ENCODE measurements around the gene MT3.

DNA sequence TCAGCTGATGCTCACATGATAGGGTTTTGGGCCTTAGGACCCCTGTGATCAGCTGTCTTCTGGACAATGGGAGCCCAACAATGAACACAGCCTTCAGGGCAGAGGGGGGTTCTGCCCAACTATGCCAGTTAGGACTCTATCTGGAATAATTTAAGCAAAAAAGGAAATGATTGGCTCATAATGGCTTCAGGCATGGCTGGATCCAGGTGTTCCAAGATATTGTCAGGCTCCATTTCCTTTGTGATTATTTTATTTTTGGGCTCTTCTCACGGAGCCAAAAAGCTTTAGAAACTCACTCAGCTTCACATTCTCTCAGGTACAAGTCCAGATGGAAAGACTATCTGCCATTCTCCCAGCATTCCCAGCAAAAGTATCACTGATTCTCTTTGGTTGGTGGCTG, 16.1 kb downstream of the MT3 start:
- TF ChIP-seq SP2 (IDR thresholded peaks at IDR 0.05; ENCODE audit: low read length) (no peak), EZH2 (IDR thresholded peaks at IDR 0.05; ENCODE audit: low read depth, low read length, severe bottlenecking) (no peak), POLR2A (IDR thresholded peaks at IDR 0.05; ENCODE audit: control extremely low read depth in 1 of 2, low read depth in 2 of 2, low read length in 2 of 2) (no peak), SIX5 (IDR thresholded peaks at IDR 0.05; ENCODE audit: low read depth, low read length) (no peak), ZNF274 (IDR thresholded peaks at IDR 0.05; ENCODE audit: borderline replicate concordance, extremely low read depth, low read length) (no peak)

Data from H1 (cell line).